A673 (cell line): Measurements from ENCODE around the gene ARL4D.
"Not testable (repeated sequence)": the region's sequence is repeated elsewhere in the genome, so short reads cannot be mapped to it uniquely, and the experiment has no call there.

Experiments
- CTCF ChIP-seq: fragments of 300-800, 200-600 bp; sonication (generic); conservative IDR thresholded peaks from 2 replicates; pipeline ENCODE4 v1.5.1; 2017; ENCODE audit warnings: low read depth, mild to moderate bottlenecking, antibody characterized with exemption, low read length, moderate library complexity, mixed read lengths
- EZH2 ChIP-seq: fragments of 200-600 bp; sonication (generic); IDR thresholded peaks from 2 replicates; pipeline ENCODE4 v1.6.1; 2017; ENCODE audit warnings: borderline replicate concordance, low read depth, mild to moderate bottlenecking, mixed read lengths, antibody characterized with exemption, low read length; ENCODE audit not compliant: poor library complexity, severe bottlenecking

- not testable (repeated sequence) for TF ChIP-seq CTCF, EZH2
Measured at GRCh38 chr17:43375915-43376314, 22.9 kb upstream of the ARL4D start.
